ENCODE results near the gene CD44.

GRCh38 chr11:35170503-35170902, 31.5 kb downstream of the CD44 start:
- TF ChIP-seq CTCF (IDR thresholded peaks at IDR 0.05) = no peak
- no peak for TF ChIP-seq POLR2A (IDR thresholded peaks at IDR 0.05)

Measured in heart left ventricle (tissue), 13 donors.